ENCODE results near the gene EGFLAM. TPM values are rescaled to one million over a fixed set of nuclear protein-coding genes. Genes with fewer than 3 reads are reported as not detected.

Gene EGFLAM
- total RNA-seq: 1 to 10 TPM in 1 of 2 donors, under 1 TPM in 1; 0.82 to 2.6 TPM
- 10 to 100 TPM in 4 of 6 donors, 1 to 10 TPM in 2; 6.5 to 15.7 (median 12.3) TPM for polyA plus RNA-seq (ENCODE audit: insufficient read length in 6 of 6)
- long read RNA-seq, donor 1, partial matches to known transcripts: 0 of 2 reads
- long read RNA-seq, donor 1, other reads (novel, unspliced or antisense): 0 of 2 reads
- long read RNA-seq, donor 2, full-length matches to known transcripts: 5 of 5 reads
- long read RNA-seq, donor 2, partial matches to known transcripts: 0 of 5 reads
- long read RNA-seq, donor 2, other reads (novel, unspliced or antisense): 0 of 5 reads
- long read RNA-seq, donor 3, full-length matches to known transcripts: 2 of 2 reads
- long read RNA-seq, donor 3, partial matches to known transcripts: 0 of 2 reads
- long read RNA-seq, donor 3, other reads (novel, unspliced or antisense): 0 of 2 reads
- long read RNA-seq, donor 4: 0 reads
- long read RNA-seq, donor 5, full-length matches to known transcripts: 3 of 3 reads
- long read RNA-seq, donor 5, partial matches to known transcripts: 0 of 3 reads
- long read RNA-seq, donor 5, other reads (novel, unspliced or antisense): 0 of 3 reads
- long read RNA-seq, donor 6, partial matches to known transcripts: 0 of 2 reads
- long read RNA-seq, donor 6, other reads (novel, unspliced or antisense): 0 of 2 reads
- long read RNA-seq, donor 7, partial matches to known transcripts: 0 of 1 reads
- long read RNA-seq, donor 7, other reads (novel, unspliced or antisense): 0 of 1 reads
- long read RNA-seq, donor 8, full-length matches to known transcripts: 9 of 9 reads
- long read RNA-seq, donor 8, partial matches to known transcripts: 0 of 9 reads
- long read RNA-seq, donor 8, other reads (novel, unspliced or antisense): 0 of 9 reads
- long read RNA-seq, donor 9: 0 reads
- long read RNA-seq, donor 10, partial matches to known transcripts: 0 of 3 reads
- long read RNA-seq, donor 10, other reads (novel, unspliced or antisense): 0 of 3 reads
- long read RNA-seq, donor 11, partial matches to known transcripts: 6 of 8 reads
- long read RNA-seq, donor 11, other reads (novel, unspliced or antisense): 0 of 8 reads
- long read RNA-seq, donor 12, partial matches to known transcripts: 0 of 1 reads
- long read RNA-seq, donor 12, other reads (novel, unspliced or antisense): 0 of 1 reads

GRCh38 chr5:38258319-38259061 lies at the start of gene EGFLAM:
TSS of gene EGFLAM (plus strand) at chr5:38258559. CDS start at chr5:38258755, 196 bp downstream.
- H3K4me1 ChIP-seq: peaks cover 7 to 15% of the 10 kb centered on the region in 2 donors
- TF ChIP-seq, protein P1, sequence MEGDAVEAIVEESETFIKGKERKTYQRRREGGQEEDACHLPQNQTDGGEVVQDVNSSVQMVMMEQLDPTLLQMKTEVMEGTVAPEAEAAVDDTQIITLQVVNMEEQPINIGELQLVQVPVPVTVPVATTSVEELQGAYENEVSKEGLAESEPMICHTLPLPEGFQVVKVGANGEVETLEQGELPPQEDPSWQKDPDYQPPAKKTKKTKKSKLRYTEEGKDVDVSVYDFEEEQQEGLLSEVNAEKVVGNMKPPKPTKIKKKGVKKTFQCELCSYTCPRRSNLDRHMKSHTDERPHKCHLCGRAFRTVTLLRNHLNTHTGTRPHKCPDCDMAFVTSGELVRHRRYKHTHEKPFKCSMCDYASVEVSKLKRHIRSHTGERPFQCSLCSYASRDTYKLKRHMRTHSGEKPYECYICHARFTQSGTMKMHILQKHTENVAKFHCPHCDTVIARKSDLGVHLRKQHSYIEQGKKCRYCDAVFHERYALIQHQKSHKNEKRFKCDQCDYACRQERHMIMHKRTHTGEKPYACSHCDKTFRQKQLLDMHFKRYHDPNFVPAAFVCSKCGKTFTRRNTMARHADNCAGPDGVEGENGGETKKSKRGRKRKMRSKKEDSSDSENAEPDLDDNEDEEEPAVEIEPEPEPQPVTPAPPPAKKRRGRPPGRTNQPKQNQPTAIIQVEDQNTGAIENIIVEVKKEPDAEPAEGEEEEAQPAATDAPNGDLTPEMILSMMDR (IDR thresholded peaks at IDR 0.05): no peak
- DNase-seq (peak in 2 of 4 donors; percentile 40 to 76), ATAC-seq (peak; percentile 81)
- H3K4me3 ChIP-seq: peak within 1 kb of the TSS; percentile 13 to 15
- H3K36me3 ChIP-seq: no peaks in the 10 kb centered on the region
- peaks cover 48 to 92% of the 10 kb centered on the region in 2 donors for H3K27me3 ChIP-seq
- no peak within 1 kb of the TSS for H3K27ac ChIP-seq
- H3K9me3 ChIP-seq: no peaks in the 10 kb centered on the region
- intact Hi-C loops (cut with DNase I): no loop called here

- TF ChIP-seq, protein P1 (IDR thresholded peaks at IDR 0.05): peak in 1 of 2 donors; percentile 35
- peak in 2 of 4 donors; percentile 17 to 46 for DNase-seq
Measured at GRCh38 chr5:38208782-38209378, 49.5 kb upstream of the EGFLAM start.

GRCh38 chr5:38210676-38211353 lies 47.5 kb upstream of the EGFLAM start:
- Histone ChIP-seq H3K36me3 (no peaks in the 10 kb centered on the region), H3K9me3 (no peaks in the 10 kb centered on the region), H3K27me3 (no peaks in the 10 kb centered on the region), H3K27ac (no peak overlapping the region), H3K4me3 (no peak overlapping the region), H3K4me1 (no peaks in the 10 kb centered on the region)
- TF ChIP-seq, protein P1 (IDR thresholded peaks at IDR 0.05): no peak
- DNase-seq (no peak), ATAC-seq (no peak)
- intact Hi-C loops (cut with DNase I): no loop called here

More at GRCh38 chr5:38208782-38209378, 49.5 kb upstream of the EGFLAM start:
- H3K4me3 ChIP-seq: no peak overlapping the region
- H3K36me3 ChIP-seq: no peaks in the 10 kb centered on the region
- H3K4me1 ChIP-seq: no peaks in the 10 kb centered on the region
- H3K9me3 ChIP-seq: no peaks in the 10 kb centered on the region
- ATAC-seq: peak; percentile 64
- no peak overlapping the region for H3K27ac ChIP-seq
- H3K27me3 ChIP-seq: no peaks in the 10 kb centered on the region
- intact Hi-C loops (cut with DNase I): no loop called here

- no peaks in the 10 kb centered on the region for H3K4me1 ChIP-seq
- H3K4me3 ChIP-seq: no peak overlapping the region
- ATAC-seq (no peak), DNase-seq (peak in 1 of 4 donors; percentile 5)
- no peak overlapping the region for H3K27ac ChIP-seq
- TF ChIP-seq, protein P1 (IDR thresholded peaks at IDR 0.05): no peak
- H3K36me3 ChIP-seq: no peaks in the 10 kb centered on the region
- intact Hi-C loops (cut with DNase I): no loop called here
- H3K9me3 ChIP-seq: no peaks in the 10 kb centered on the region
- H3K27me3 ChIP-seq: no peaks in the 10 kb centered on the region
Measured at GRCh38 chr5:38211354-38211710, 47.0 kb upstream of the EGFLAM start.

Data from left lung (tissue), 14 donors.